OCI-LY1 (cell line): ENCODE measurements around the gene SH2B3.

Experiments
- H2AFZ ChIP-seq: fragments of 200-600 bp; sonication (generic), shearing (Covaris generic); 2 replicates; pipeline ENCODE4 v1.6.0; 2014; ENCODE audit warnings: antibody characterized with exemption, mild to moderate bottlenecking, low read length
- H3F3A ChIP-seq: fragments of 200-600 bp; sonication (generic), shearing (Covaris generic); 2 replicates; pipeline ENCODE4 v1.6.0; 2014; ENCODE audit warnings: mild to moderate bottlenecking, antibody characterized with exemption, low read length, moderate library complexity; ENCODE audit not compliant: insufficient read depth
- H3K27ac ChIP-seq: fragments of 200-600 bp; sonication (generic); 2 replicates; pipeline ENCODE4 v1.5.1; 2014; ENCODE audit warnings: low read length, mixed run types, mild to moderate bottlenecking, low read depth; ENCODE audit not compliant: poor library complexity, severe bottlenecking
- H3K27me3 ChIP-seq: fragments of 200-600 bp; sonication (generic); 2 replicates; pipeline ENCODE4 v1.6.0; 2014; ENCODE audit warnings: antibody characterized with exemption, mild to moderate bottlenecking, low read length, moderate library complexity; ENCODE audit not compliant: insufficient read depth
- H3K36me3 ChIP-seq: fragments of 200-600 bp; sonication (generic); 2 replicates; pipeline ENCODE4 v1.6.1; 2014; ENCODE audit warnings: mild to moderate bottlenecking, antibody characterized with exemption, low read length, moderate library complexity, mixed read lengths; ENCODE audit not compliant: insufficient read depth
- H3K4me1 ChIP-seq: fragments of 200-600 bp; sonication (generic); 2 replicates; pipeline ENCODE4 v1.5.1; 2014; ENCODE audit warnings: mild to moderate bottlenecking, low read length, moderate library complexity; ENCODE audit not compliant: insufficient read depth, severe bottlenecking
- H3K4me2 ChIP-seq: fragments of 200-600 bp; sonication (generic), shearing (Covaris generic); 2 replicates; pipeline ENCODE4 v1.6.1; 2014; ENCODE audit warnings: low read length
- H3K4me3 ChIP-seq: fragments of 200-600 bp; sonication (generic); 2 replicates; pipeline ENCODE4 v1.5.1; 2014; ENCODE audit warnings: low read length, low read depth, mild to moderate bottlenecking, mixed read lengths; ENCODE audit not compliant: poor library complexity, severe bottlenecking
- H3K79me2 ChIP-seq: fragments of 200-600 bp; shearing (Covaris generic); 2 replicates; pipeline ENCODE4 v1.6.1; 2016; ENCODE audit warnings: mixed run types, low read length, mixed read lengths; ENCODE audit not compliant: insufficient read depth
- H3K9ac ChIP-seq: fragments of 200-600 bp; sonication (generic), shearing (Covaris generic); 2 replicates; pipeline ENCODE4 v1.6.1; 2014; ENCODE audit warnings: mild to moderate bottlenecking, low read length, mixed read lengths
- H3K9me2 ChIP-seq: fragments of 200-600 bp; sonication (generic), shearing (Covaris generic); 2 replicates; pipeline ENCODE4 v1.6.1; 2014; ENCODE audit warnings: low read depth, mild to moderate bottlenecking, low read length, mixed read lengths
- H3K9me3 ChIP-seq: fragments of 200-600 bp; shearing (Covaris generic); 2 replicates; pipeline ENCODE4 v1.6.1; 2014; ENCODE audit warnings: low read length, mixed read lengths
- H4K20me1 ChIP-seq: fragments of 200-600 bp; sonication (generic), shearing (Covaris generic); 2 replicates; pipeline ENCODE4 v1.6.0; 2016; ENCODE audit warnings: mild to moderate bottlenecking, low read length; ENCODE audit not compliant: insufficient read depth
- CTCF ChIP-seq: fragments of 200-600 bp; sonication (generic), shearing (Covaris generic); IDR thresholded peaks from 2 replicates; pipeline ENCODE4 v1.5.1; 2017; ENCODE audit warnings: mild to moderate bottlenecking, antibody characterized with exemption, low read length, moderate library complexity, mixed read lengths
- EZH2 ChIP-seq: fragments of 200-600 bp; sonication (generic), shearing (Covaris generic); IDR thresholded peaks from 2 replicates; pipeline ENCODE4 v1.8.0; 2017; ENCODE audit warnings: borderline replicate concordance, mixed run types, mild to moderate bottlenecking, antibody characterized with exemption, low read length, moderate library complexity, mixed read lengths

The SH2B3 gene

GRCh38 chr12:111417784-111418593 lies 12.3 kb downstream of the SH2B3 start:
- no peaks in the 10 kb centered on the region for H3F3A ChIP-seq
- no peaks in the 10 kb centered on the region for H3K27me3 ChIP-seq
- H3K4me3 ChIP-seq, result no peak overlapping the region
- no peak overlapping the region for H3K9ac ChIP-seq
- no peaks in the 10 kb centered on the region for H3K9me3 ChIP-seq
- no peaks in the 10 kb centered on the region; the same call in 1 of the 2 replicates for H3K36me3 ChIP-seq
- TF ChIP-seq EZH2, result no peak
- no peak for TF ChIP-seq CTCF
- H2AFZ ChIP-seq, result no peak overlapping the region
- no peak overlapping the region for H3K4me2 ChIP-seq
- no peaks in the 10 kb centered on the region for H3K9me2 ChIP-seq
- H3K4me1 ChIP-seq, result no peaks in the 10 kb centered on the region
- H3K79me2 ChIP-seq, result no peaks in the 10 kb centered on the region
- no peaks in the 10 kb centered on the region for H4K20me1 ChIP-seq
- no peak overlapping the region for H3K27ac ChIP-seq

- no peak overlapping the region for H3K27ac ChIP-seq
- no peak for TF ChIP-seq CTCF
- no peak for TF ChIP-seq EZH2
- H3K9ac ChIP-seq, result no peak overlapping the region
- H3F3A ChIP-seq, result no peaks in the 10 kb centered on the region
- no peak overlapping the region for H3K4me3 ChIP-seq
- H4K20me1 ChIP-seq, result no peaks in the 10 kb centered on the region
- no peaks in the 10 kb centered on the region for H3K9me3 ChIP-seq
- no peak overlapping the region for H3K4me2 ChIP-seq
- H3K79me2 ChIP-seq, result no peaks in the 10 kb centered on the region
- no peak overlapping the region for H2AFZ ChIP-seq
- H3K4me1 ChIP-seq, result no peaks in the 10 kb centered on the region
- no peaks in the 10 kb centered on the region for H3K9me2 ChIP-seq
- no peaks in the 10 kb centered on the region; the same call in 1 of the 2 replicates for H3K36me3 ChIP-seq
- no peaks in the 10 kb centered on the region for H3K27me3 ChIP-seq
Measured at GRCh38 chr12:111418594-111418880, 12.8 kb downstream of the SH2B3 start.

- H3K9me3 ChIP-seq, result no peaks in the 10 kb centered on the region
- H3F3A ChIP-seq, result no peaks in the 10 kb centered on the region
- no peaks in the 10 kb centered on the region for H3K27me3 ChIP-seq
- no peaks in the 10 kb centered on the region for H3K9me2 ChIP-seq
- no peak overlapping the region for H2AFZ ChIP-seq
- H3K36me3 ChIP-seq, result no peaks in the 10 kb centered on the region; the same call in 1 of the 2 replicates
- no peak overlapping the region for H3K27ac ChIP-seq
- H3K79me2 ChIP-seq, result no peaks in the 10 kb centered on the region
- H4K20me1 ChIP-seq, result no peaks in the 10 kb centered on the region
- H3K4me1 ChIP-seq, result no peaks in the 10 kb centered on the region
- H3K4me2 ChIP-seq, result no peak overlapping the region
- H3K4me3 ChIP-seq, result no peak overlapping the region
- TF ChIP-seq EZH2 (no peak), CTCF (no peak)
- no peak overlapping the region for H3K9ac ChIP-seq
Measured at GRCh38 chr12:111419784-111420183, 14.1 kb downstream of the SH2B3 start.
